ENCODE results near the gene ACTL6B. TPM values are rescaled to one million over a fixed set of nuclear protein-coding genes. Genes with fewer than 3 reads are reported as not detected.
A peak's percentile ranks its signal among the peaks of the same experiment; 100 is the strongest.

Gene ACTL6B
- total and polyA plus RNA-seq, 2 of the 13 experiments (the other 11 are each of a cell fraction or from before 2014, with no cell fraction given), result not detected

- ATAC-seq, result no peak
- Histone ChIP-seq H3K36me3 (replicated peaks in 1 of 2; ENCODE audit: control insufficient read depth in 1 of 2, insufficient read depth in 2 of 2, low read length in 2 of 2) (peaks cover 28 to 37% of the 10 kb centered on the region in 2 experiments; a peak in 4 of 5 replicates), H3K9ac (ENCODE audit: insufficient read depth, low read depth, low read length) (no peak overlapping the region), H3K9me3 (ENCODE audit: low read length) (no peaks in the 10 kb centered on the region), H2AFZ (ENCODE audit: low read length) (no peak overlapping the region), H4K20me1 (ENCODE audit: insufficient read depth, low read length) (peaks cover 8% of the 10 kb centered on the region; the same call in 1 of the 2 replicates), H3K4me3 (replicated peaks in 1 of 3; ENCODE audit: insufficient read depth in 1 of 3, low read depth in 2 of 3, low read length in 3 of 3) (no peak overlapping the region), H3K4me2 (ENCODE audit: low read depth, low read length) (no peak overlapping the region), H3K27me3 (ENCODE audit: control insufficient read depth in 1 of 2, insufficient read depth in 2 of 2, low read length in 2 of 2) (no peaks in the 10 kb centered on the region), H3K79me2 (ENCODE audit: insufficient read depth, low read length) (peaks cover 9% of the 10 kb centered on the region), H3K27ac (ENCODE audit: extremely low read length, insufficient read depth, low read length) (no peak overlapping the region), H3K4me1 (ENCODE audit: insufficient read depth, low read length) (peaks cover 32% of the 10 kb centered on the region)
- in situ Hi-C loops (cut with HindIII; ENCODE audit: extremely low pct_ligation_motif_present, low pct_unique_long_range_greater_than_20kb), result no loop called here
- ChIA-PET POLR2A (interaction anchor here (1.0 to 1.8 kb wide), 4 partner anchors 27 to 92 kb away, joined by 3 to 6 read pairs (median 3); partner anchors contain the start of genes FBXO24, LRCH4, MOSPD3 and POP7), CTCF (ENCODE audit: low intra/inter-chr PET ratio, low total read pairs) (no interaction called here)
- no peak for FAIRE-seq
- TSS peak; percentile 62 for BruUV-seq (replicated peaks)
- intact Hi-C loops (cut with micrococcal nuclease; ENCODE audit: unreplicated experiment), result no loop called here
- DNase-seq (ENCODE audit: low spot score), result no peak
- WGBS (ENCODE audit: low lambda C conversion rate), result 98% methylated on average over 23 of the region's 35 CpGs
- no peak for TF ChIP-seq ZNF784 (CRISPR knock-in tag; IDR thresholded peaks at IDR 0.05; ENCODE audit: borderline replicate concordance)
- TF ChIP-seq ZBTB38 (CRISPR knock-in tag; IDR thresholded peaks at IDR 0.05), result peak; percentile 71; the same call in 1 of the 2 replicates
- TF ChIP-seq ZNF510 (CRISPR knock-in tag; IDR thresholded peaks at IDR 0.05; ENCODE audit: low read depth), result no peak
- TF ChIP-seq HNRNPK (IDR thresholded peaks at IDR 0.05; ENCODE audit: low read depth, low read length, poor library complexity, severe bottlenecking), result peak; percentile 20
- peak in 1 of 2 experiments; percentile 40; a peak in 1 of 4 replicates for TF ChIP-seq POLR2A (IDR thresholded peaks at IDR 0.05; ENCODE audit: insufficient read depth in 1 of 2, low read depth in 2 of 2, low read length in 2 of 2)
- no peak for TF ChIP-seq MLLT10 (CRISPR knock-in tag; IDR thresholded peaks at IDR 0.05)
- TF ChIP-seq ELF3 (CRISPR knock-in tag; IDR thresholded peaks at IDR 0.05), result no peak
- TF ChIP-seq ZBTB33 (CRISPR knock-in tag; IDR thresholded peaks at IDR 0.05), result peak; percentile 22; the same call in 1 of the 2 replicates
- 0 out of 2 replicates have a peak, but pooled peaks have one; percentile 17 for TF ChIP-seq POLR2AphosphoS5 (IDR thresholded peaks at IDR 0.05; ENCODE audit: low read depth, low read length)
- no peak for TF ChIP-seq CBX2 (IDR thresholded peaks at IDR 0.05; ENCODE audit: low read depth, low read length)
- no peak for TF ChIP-seq CBX2 (CRISPR knock-in tag; IDR thresholded peaks at IDR 0.05; ENCODE audit: low read depth)
- TF ChIP-seq RORA (CRISPR knock-in tag; IDR thresholded peaks at IDR 0.05), result no peak
- peak; percentile 98 for TF ChIP-seq AGO2 (optimal IDR thresholded peaks at IDR 0.05; ENCODE audit: low read depth, low read length)
- no peak for TF ChIP-seq ZBTB7B (CRISPR knock-in tag; IDR thresholded peaks at IDR 0.05)
- peak; percentile 69 for TF ChIP-seq RBFOX2 (IDR thresholded peaks at IDR 0.05; ENCODE audit: low read depth, low read length)
- TF ChIP-seq ZNF687 (CRISPR knock-in tag; IDR thresholded peaks at IDR 0.05), result peak; percentile 38
- TF ChIP-seq RBM22 (optimal IDR thresholded peaks at IDR 0.05; ENCODE audit: low read length), result peak; percentile 67
- 0 out of 2 replicates have a peak, but pooled peaks have one; percentile 12 for TF ChIP-seq ZNF235 (CRISPR knock-in tag; IDR thresholded peaks at IDR 0.05; ENCODE audit: borderline replicate concordance)
Observed at GRCh38 chr7:100678291-100678984, 22.2 kb upstream of the ACTL6B start.
